ENCODE results near the gene EXOC4. TPM values are rescaled to one million over a fixed set of nuclear protein-coding genes. Genes with fewer than 3 reads are reported as not detected.

Gene EXOC4
- total RNA-seq, 4 donors from 2014 or later = 30.7 to 62.4 (median 40.4) TPM

GRCh38 chr7:133646472-133647315, 393.8 kb downstream of the EXOC4 start:
- Histone ChIP-seq H3K4me1 (peaks cover 3 to 17% (median 4%) of the 10 kb centered on the region in 3 donors), H3K4me3 (no peak overlapping the region), H3K9me3 (no peaks in the 10 kb centered on the region), H3K36me3 (no peaks in the 10 kb centered on the region), H3K27ac (no peak overlapping the region), H3K27me3 (no peaks in the 10 kb centered on the region)
- no peak for DNase-seq
- intact Hi-C loops (cut with DNase I) = no loop called here
- 92% methylated on average over 7 of the region's 7 CpGs for WGBS, 2 donors
- no peak for TF ChIP-seq POLR2A (IDR thresholded peaks at IDR 0.05)
- TF ChIP-seq, protein P1, sequence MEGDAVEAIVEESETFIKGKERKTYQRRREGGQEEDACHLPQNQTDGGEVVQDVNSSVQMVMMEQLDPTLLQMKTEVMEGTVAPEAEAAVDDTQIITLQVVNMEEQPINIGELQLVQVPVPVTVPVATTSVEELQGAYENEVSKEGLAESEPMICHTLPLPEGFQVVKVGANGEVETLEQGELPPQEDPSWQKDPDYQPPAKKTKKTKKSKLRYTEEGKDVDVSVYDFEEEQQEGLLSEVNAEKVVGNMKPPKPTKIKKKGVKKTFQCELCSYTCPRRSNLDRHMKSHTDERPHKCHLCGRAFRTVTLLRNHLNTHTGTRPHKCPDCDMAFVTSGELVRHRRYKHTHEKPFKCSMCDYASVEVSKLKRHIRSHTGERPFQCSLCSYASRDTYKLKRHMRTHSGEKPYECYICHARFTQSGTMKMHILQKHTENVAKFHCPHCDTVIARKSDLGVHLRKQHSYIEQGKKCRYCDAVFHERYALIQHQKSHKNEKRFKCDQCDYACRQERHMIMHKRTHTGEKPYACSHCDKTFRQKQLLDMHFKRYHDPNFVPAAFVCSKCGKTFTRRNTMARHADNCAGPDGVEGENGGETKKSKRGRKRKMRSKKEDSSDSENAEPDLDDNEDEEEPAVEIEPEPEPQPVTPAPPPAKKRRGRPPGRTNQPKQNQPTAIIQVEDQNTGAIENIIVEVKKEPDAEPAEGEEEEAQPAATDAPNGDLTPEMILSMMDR (IDR thresholded peaks at IDR 0.05) = no peak

- H3K9me3 ChIP-seq = no peaks in the 10 kb centered on the region
- TF ChIP-seq POLR2A (IDR thresholded peaks at IDR 0.05) = no peak
- TF ChIP-seq, protein P1 (IDR thresholded peaks at IDR 0.05) = no peak
- H3K4me1 ChIP-seq = peaks cover 3 to 17% (median 4%) of the 10 kb centered on the region in 3 donors
- no peaks in the 10 kb centered on the region for H3K27me3 ChIP-seq
- no peak overlapping the region for H3K27ac ChIP-seq
- no peaks in the 10 kb centered on the region for H3K36me3 ChIP-seq
- no peak overlapping the region for H3K4me3 ChIP-seq
- intact Hi-C loops (cut with DNase I) = no loop called here
- 91 to 100% methylated on average over 1 of the region's 1 CpG for WGBS, 2 donors
- DNase-seq = no peak
Observed at GRCh38 chr7:133649593-133649992, 396.7 kb downstream of the EXOC4 start.

GRCh38 chr7:133650069-133650468, 397.2 kb downstream of the EXOC4 start:
- 53 to 58% methylated on average over 3 of the region's 3 CpGs for WGBS, 2 donors
- Histone ChIP-seq H3K36me3 (no peaks in the 10 kb centered on the region), H3K27me3 (no peaks in the 10 kb centered on the region), H3K9me3 (no peaks in the 10 kb centered on the region), H3K4me1 (peaks cover 3 to 17% (median 4%) of the 10 kb centered on the region in 3 donors), H3K27ac (no peak overlapping the region), H3K4me3 (no peak overlapping the region)
- DNase-seq = no peak
- TF ChIP-seq, protein P1 (IDR thresholded peaks at IDR 0.05) = no peak
- no peak for TF ChIP-seq POLR2A (IDR thresholded peaks at IDR 0.05)
- intact Hi-C loops (cut with DNase I) = no loop called here

- WGBS, 2 donors = 77 to 81% methylated on average over 5 of the region's 5 CpGs
- no peak for TF ChIP-seq POLR2A (IDR thresholded peaks at IDR 0.05)
- TF ChIP-seq, protein P1 (IDR thresholded peaks at IDR 0.05) = no peak
- H3K36me3 ChIP-seq = no peaks in the 10 kb centered on the region
- no peak overlapping the region for H3K4me3 ChIP-seq
- no peak overlapping the region for H3K27ac ChIP-seq
- no peaks in the 10 kb centered on the region for H3K9me3 ChIP-seq
- DNase-seq = no peak
- no peaks in the 10 kb centered on the region for H3K27me3 ChIP-seq
- intact Hi-C loops (cut with DNase I) = no loop called here
- H3K4me1 ChIP-seq = peaks cover 3 to 14% (median 4%) of the 10 kb centered on the region in 3 donors
Observed at GRCh38 chr7:133650487-133651300, 397.8 kb downstream of the EXOC4 start.

GRCh38 chr7:133652547-133652946, 399.7 kb downstream of the EXOC4 start:
- Histone ChIP-seq H3K36me3 (no peaks in the 10 kb centered on the region), H3K27ac (no peak overlapping the region), H3K9me3 (no peaks in the 10 kb centered on the region), H3K27me3 (no peaks in the 10 kb centered on the region), H3K4me3 (no peak overlapping the region), H3K4me1 (peaks cover 0 to 4% (median 0%) of the 10 kb centered on the region in 3 donors)
- no peak for DNase-seq
- WGBS, 2 donors = 79 to 87% methylated on average over 3 of the region's 3 CpGs
- no peak for TF ChIP-seq POLR2A (IDR thresholded peaks at IDR 0.05)
- TF ChIP-seq, protein P1 (IDR thresholded peaks at IDR 0.05) = no peak
- intact Hi-C loops (cut with DNase I) = no loop called here
